ENCODE measurements around the gene NDST1.

GRCh38 chr5:150516011-150516410 is 8.1 kb downstream of the NDST1 start:
- TF ChIP-seq CTCF (IDR thresholded peaks at IDR 0.05; ENCODE audit: insufficient read depth, low read depth, low read length) (no peak), EZH2 (IDR thresholded peaks at IDR 0.05; ENCODE audit: insufficient read depth, low read length) (no peak)

All from astrocyte (in vitro differentiated cells and primary cell).